Measurements from ENCODE around the gene CLP1.

Gene CLP1

GRCh38 chr11:57709802-57710367 lies 52.3 kb downstream of the CLP1 start:
- TF ChIP-seq CTCF (IDR thresholded peaks at IDR 0.05) (no peak), ZFX (IDR thresholded peaks at IDR 0.05; ENCODE audit: borderline replicate concordance) (no peak)
- H3K27ac ChIP-seq, result no peak overlapping the region
